Right forelimb (tissue), 1 donor: ENCODE measurements around the gene COMTD1.

ENCODE experiments used
- DNase-seq: peaks from one replicate; pipeline ENCODE4 v3.0.0-alpha.2; 2018

COMTD1 gene

DNA sequence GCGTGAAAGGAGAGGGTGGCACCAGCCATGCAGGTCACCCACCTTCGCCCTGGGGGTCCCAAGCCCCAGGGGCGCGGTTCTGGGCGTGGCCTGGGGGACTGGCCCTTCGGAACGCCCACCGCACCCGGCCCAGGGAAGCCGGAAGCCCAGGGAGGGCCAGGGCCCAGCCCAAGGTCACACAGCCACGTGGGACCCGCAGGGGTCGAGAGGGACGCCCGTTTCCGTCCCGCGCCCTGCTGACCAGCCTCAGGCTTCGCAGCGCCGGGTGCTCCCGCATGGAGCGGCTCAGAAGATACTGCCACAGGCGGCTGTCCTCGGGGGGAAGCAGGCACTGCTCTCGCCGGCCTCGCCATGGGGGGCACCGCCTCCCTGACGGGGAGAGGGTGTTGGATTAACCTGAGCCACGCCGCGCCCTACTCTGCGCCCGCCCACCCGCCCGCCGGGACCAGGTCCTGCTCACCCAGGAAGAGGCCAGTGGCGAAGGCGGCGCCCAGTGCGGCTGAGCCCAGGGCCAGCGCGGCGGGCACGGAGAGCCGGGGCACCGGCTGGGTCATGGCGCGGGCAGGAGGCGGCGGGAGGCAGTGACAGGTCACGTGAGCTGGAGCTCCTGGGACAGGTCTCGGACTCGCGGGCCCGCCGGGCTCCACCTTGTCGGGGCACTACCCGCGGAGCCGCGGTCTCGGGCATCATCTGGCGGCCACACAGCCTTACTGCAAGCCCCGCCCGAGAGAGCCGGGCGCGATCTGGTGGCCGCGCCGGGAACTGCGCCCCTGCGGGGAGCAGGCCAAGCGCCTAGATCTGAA lies at the start of gene COMTD1:
COMTD1 (minus strand) TSS at position 583 of the 803 bp plus-strand sequence; CDS start at position 554, 29 bp downstream.
- DNase-seq: peak; percentile 94

DNA sequence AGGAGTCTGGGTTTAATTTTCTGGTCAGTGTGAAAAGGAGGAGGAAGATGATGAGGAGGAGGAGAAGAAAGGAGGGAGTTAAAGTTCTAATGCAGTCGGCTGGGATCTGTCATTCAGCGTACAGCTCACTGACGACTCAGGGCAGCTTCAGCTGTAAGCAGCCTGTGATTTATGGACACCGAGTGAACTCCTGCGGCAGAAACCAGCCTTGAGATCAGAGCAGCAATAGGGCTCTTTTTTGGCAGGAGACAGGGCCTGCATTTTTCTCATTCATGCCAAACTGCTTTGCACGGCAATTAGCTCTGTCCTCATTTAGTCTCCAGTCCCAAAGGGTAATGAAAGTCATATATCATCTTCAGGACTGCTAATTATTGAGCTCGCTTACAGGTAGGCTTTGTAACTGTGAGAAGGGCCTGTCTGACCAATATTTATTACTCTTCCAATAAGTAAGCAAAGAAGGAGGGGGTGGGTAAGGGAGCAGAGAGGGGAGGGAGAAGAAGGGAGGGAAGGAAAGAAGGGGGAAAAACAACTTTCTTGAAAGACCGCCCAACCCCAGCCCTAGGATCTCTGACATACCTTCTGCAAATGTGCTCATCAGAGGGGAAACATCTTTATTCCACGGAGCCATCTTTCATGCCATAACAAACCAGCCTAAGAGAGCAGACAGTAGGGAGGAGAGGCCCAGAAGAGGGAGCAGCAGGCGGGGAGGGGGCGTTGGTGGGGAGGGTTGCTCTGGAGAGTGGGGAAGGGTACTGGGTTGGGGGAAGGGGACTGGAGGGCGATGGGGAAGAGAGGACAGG lies 48.1 kb upstream of the COMTD1 start:
- no peak for DNase-seq

DNA sequence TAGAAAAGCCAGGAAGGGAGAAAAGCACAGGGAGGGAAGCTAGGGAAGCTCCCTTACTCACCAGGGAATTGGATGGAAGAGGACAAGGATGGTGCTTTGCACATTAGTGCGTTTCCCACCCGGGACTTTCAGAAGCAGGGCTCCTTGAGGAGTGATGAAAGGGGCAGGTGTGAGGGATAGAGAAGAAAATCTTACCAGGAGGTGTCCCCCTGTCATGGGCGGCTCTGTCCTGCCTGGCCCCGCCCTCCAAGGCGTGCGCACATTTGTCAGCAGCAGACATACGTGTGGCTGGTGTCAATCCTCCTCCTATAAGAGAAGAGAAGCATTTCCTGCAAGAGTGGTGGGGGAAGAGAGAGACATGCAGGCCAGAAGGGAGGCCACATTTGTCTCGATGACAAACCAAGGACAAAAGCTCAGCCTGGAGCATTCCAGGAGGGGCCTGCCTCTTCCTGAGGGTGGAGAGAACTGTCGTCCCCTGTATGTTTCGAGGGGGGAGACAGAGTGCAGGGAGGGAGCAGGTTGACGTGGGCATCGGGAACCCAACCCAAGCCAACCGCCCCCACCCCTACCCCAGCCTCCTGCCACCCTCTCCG lies 47.4 kb upstream of the COMTD1 start:
- peak; percentile 53 for DNase-seq

DNA sequence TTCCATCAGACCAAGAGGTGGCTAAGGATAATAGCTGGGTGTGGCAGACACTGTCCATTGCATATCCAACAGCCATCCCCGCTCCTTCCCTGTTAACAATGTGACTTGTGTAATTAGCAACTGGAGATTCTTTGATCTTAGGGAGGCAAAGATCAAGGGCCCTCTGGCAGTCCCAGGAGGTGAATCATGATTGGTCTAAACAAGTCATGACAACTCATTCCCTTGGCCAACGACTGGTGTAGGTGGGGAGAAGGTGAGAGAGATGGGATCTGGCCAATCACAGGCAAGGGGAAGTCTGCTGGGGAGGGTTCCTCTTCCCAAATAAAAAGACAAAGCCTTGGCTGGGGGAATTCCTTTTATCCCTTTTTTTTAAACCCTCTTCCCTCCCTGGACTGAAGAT lies 46.2 kb upstream of the COMTD1 start:
- no peak for DNase-seq

DNA sequence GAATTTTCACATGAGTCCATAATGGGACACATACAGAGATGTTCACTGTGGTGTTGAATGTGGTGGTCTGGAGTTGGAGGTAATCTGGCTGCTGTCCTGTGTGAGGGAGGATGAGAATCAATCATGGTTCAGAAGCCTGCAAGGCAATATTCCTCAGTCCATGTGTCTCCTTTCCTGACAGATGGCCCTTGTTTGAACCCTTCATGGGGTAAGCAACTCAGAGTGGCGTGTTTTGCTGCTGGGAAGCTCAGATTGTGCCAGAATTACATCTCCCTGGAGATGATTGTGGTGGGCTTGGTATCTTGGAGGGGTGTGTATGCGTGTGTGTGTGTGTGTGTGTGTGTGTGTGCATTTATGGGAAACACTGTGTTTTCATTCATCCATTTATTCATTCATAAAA lies 44.5 kb upstream of the COMTD1 start:
- no peak for DNase-seq

DNA sequence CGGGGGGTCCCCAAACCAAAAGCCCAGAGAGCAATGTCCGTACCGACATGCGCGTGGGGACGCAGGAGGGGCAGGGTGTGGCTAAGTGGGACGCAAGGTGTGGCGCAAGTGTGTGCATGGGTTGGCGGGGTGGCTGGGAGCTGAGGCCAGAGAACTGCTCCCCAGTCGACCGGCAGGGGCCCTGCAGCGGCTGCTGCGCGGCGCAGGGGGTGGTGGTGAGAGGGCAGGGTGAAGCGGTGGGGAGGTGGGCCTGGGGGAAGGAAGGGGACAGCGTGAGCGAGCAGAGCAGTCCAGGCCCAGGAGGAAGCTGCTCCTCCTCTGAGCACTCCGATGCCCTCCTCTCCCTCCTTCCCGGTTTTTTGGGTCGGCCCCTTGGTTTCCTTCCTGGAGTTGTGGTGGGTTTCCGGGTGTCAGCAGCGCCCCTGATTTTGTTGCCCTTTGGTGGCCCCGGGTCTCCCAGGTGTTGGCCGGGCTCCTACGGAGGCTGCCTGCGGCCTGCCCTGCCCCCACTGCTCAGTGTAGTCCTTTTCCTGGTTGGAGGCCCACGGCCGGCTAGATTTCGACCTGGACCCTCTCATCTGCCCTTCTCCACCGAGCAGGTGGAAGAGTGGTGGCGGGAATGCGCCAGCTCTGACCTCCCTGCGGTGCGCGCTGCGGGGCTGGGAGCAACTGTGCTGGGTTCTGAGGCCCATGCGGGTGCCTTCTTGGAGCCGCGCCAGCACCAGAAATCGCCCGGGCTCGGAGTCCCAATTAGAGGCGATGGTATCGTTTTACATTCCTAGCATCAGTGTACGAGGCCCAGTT lies 40.5 kb upstream of the COMTD1 start:
- peak; percentile 49 for DNase-seq

DNA sequence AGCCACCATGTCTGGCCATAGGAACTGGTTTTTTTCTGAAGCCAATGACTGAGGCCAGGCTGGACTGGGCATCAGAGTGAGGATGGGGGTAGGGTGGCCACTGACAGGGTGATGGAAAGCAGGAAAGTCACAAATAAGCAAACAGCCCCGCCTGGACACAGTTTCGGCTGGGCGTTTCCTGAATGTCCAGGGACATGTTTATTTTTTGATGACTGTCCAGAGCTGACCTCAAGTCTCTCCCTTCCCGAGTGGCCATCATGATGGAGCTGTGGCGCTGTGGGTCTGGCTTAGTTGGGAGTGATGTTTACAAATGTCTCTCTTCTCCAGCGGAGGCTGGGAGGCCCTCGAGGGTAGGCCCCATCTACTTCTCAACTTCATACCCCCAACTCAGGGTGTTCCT lies 37.1 kb upstream of the COMTD1 start:
- no peak for DNase-seq

DNA sequence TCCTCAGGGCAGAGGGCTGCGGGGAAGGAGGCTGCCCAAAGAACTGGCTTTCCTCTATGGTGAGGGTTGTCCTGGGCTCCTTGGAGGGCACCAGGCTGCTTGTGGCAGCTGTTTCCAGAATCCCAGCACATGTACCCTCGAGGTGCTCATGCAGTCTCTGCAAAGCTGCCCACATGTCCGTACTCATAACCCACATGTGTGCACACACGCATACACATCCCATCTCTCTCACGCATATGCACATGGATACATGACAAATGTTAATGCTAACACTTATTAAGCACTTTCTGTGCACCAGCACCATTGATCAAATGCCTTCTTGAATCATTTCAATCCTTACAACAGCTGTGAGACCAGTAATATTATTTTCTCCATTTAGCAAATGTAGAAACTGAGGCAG lies 36.3 kb upstream of the COMTD1 start:
- DNase-seq: no peak

DNA sequence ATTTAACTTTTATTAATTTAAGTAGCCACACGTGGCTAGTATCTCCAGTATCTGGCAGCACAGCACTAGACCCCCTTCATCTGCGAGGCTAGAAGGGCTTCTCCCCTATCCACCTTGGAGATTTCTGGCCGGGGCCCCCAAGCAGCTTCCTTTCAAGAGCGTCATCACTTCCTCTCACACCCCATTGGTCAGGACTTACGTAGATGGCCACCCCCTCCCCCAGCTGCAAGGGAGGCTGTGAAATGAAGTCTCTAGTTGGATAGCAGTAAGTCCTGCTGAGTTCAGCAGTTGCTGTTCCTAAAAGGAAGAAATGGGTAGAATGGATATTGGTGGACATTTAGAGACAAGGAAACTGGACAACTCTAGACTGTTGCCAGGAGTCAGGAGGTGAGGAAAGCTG lies 33.8 kb upstream of the COMTD1 start:
- no peak for DNase-seq

DNA sequence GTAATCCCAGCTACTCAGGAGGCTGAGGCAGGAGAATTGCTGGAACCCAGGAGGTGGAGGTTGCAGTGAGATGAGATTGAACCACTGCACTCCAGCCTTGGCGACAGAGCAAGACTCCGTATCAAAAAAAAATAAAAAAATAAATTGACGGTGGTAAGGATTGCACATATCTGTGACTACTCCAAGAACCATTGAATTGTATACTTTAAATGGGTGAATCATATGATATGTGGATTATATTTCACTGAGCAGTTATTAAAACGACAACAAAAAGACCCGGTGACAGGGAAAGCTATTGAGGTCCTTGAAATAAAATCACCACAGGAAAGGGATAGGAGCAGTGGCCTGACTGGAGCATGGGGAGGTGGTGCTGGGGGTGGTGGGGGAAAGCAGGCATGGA lies 31.2 kb upstream of the COMTD1 start:
- DNase-seq: no peak

DNA sequence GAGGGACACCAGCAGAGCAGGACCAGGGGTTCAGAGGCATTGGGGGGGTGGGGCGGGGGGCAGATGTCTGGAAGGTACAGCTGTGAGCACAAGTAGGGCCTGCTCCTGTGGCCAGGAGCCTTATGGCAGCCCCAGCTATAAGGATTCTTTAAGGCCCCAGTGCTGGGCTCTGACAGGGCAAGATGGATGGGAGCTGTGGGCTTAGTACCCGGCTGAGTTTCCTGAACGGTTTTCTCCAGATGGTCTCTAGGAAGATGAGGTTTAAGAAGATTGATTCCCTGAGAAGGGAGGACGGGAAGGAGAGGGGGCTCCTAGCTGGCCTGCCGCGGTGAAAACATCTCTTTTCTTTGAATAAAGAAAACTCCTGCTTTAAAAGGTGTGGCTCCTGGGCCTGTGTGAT lies 30.1 kb upstream of the COMTD1 start:
- DNase-seq: no peak

DNA sequence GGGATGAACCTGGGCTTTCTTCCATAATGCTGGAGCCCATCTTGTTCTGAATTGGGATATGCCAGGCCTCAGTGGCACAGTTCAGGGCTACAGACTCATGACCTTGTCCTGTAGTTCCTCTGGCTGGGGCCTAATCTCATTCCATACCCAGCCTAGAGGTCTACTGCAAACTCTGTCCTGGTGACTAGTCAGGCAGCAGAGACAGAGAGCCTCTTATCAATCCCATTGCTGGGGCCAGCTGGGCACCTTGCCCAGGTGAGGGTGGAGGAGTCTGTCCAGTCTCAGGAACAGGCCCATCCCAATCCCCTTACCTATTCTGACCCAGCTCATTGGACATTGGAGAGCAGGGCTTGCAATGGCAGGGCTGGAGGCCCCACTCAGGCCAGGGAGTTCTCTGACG lies 28.0 kb upstream of the COMTD1 start:
- DNase-seq: no peak

DNA sequence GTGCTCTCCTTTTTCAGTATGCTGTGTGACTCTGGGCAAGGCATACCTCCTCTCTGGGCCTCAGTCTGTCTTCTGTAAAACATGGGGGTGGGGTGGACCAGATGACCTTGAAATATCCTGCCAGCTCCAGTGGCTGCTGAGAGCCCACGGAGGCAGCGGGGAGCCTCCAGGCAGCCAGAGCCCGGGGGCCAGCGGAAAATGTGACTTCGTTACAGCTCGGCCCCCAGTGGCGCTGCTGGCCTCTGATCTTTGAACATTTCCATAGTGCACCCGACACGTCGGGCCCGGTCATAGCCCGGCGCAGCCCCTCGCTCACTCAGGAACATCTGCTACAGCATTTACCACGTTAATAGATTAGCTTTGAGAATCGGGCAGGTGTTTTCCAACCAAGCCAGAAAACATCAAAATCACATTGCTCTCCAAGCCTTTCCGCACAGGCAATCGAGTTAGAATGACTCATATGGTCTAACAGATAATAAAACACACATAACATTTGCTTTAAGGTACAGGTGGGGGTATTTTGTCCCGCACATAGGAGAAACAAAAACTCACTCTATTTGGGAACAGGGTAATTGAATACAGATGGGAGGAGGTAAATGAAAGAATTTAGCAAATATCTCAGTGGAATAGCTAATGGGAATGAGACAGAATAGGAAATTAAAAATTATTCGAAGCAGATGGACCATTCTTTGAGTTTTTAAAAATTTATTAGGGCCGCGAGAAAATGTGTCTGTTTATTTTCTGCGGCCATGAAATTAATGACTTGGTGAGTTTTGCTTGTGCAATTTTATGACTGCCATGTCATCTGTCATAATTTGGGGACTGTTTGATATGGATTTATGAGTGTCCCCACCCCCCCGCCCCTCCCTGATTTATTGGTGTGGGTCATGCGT lies 26.3 kb upstream of the COMTD1 start:
- DNase-seq: peak; percentile 67

DNA sequence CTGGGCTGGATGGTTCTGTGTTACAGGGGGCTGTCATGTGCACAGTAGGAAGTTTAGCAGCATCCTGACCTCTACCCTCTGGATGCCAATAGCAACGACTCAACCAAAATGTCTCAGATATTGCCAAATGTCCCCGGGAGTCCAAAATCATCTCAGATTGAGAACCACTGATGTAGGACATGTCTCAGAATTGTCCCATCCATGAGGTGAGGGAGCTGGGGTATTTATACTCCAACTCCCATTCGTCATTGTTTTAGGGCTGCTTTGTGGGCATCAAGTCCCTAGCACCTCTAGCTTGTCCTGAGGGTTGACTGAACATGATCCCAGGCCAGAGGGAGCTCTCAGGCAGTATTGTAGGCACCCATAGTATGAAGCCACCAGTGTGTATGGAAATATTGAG lies 25.2 kb upstream of the COMTD1 start:
- no peak for DNase-seq

DNA sequence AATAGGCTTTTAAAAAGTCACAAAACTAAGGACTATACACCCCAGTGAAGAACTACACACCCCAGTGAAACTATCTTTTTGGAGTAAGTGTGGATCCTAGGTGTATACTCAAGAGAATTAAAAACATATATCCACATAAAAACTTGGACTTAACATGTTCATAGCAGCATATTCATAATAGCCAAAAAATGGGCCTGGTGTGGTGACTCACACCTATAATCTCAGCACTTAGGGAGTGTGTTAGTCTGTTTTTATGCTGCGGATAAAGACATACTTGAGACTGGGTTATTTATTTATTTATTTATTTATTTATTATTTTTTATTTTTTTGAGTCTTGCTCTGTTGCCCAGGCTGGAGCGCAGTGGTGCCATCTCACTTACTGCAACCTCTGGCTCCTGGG lies 19.0 kb upstream of the COMTD1 start:
- no peak for DNase-seq

DNA sequence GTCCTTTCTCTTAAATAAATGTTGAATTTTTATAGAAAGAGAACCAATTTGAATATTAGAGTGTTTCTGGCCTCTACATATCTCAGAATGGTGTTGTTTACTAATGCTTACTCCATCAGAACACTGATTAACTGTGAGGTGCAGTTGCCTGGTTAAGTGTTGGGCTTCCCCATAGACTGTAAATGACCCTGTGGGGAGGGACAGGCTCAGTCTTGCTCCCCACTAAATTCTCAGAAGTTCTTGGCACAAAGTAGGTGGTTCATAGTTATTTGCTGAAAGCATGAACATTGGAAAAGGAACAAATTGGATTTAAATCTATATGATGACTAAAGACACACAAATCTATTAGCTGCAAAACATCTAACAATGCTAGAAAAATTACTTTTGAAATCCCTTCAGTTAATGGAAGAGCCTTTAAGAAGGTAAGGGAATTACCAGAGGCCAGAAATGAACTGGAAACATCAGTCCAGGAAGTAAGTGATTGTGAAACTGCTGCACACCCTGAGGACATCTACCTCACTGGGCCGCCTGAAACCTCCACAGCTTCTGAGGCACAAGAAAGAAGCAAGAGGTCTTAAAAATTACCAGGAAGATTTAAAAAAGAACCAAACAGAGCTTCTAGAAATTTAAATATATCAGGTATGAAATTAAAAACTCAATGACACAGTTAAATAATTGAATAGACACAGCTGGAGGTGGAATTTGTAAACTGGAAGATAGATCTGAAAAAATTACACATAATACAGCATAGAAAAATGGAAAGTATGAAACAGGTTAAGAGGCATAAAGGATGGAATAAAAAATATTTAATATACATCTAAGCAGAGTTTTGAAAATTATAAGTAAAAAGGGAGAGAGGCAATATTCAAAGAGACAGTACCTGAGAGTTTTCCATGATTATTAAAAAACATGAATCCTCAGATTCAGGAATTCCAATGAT lies 17.8 kb upstream of the COMTD1 start:
- no peak for DNase-seq

DNA sequence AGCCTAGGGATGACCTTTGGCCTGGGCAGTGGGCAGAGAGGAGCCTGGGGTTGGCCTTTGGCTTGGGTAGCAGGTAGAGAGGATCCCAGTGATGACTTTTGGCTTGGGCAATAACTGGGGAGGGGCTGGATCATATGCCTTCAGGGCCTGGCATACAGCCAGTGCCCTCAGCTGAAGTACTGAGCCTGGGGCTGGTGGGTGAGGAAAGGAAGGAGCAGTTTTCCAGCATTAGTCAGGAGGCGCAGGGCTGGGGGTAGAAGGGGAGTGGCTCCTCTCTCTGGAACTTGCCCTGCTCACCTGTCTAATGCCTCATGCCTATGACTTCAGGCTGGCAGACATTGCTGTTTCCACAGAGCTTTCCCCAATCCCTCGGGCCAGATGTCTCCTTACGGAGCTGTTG lies 15.2 kb upstream of the COMTD1 start:
- no peak for DNase-seq

DNA sequence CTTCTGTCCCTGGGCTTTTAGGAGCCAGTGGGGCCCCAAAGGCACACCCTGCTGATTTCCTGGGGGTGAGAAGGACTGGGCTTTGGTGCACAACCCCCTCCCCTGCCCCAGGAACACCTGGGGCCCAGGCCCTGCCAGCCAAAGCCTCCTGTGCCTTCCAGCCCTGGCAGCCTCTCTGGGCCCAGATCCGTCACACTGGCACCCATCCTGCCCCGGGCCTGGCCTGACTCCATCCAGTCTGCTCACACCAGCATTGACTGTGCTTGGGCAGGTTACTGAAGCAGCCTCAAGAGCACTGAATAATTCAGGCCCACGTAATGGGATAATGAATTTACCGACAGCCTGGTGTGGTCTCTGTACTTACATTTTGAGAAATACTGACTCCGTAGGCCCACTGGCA lies 12.0 kb upstream of the COMTD1 start:
- no peak for DNase-seq

DNA sequence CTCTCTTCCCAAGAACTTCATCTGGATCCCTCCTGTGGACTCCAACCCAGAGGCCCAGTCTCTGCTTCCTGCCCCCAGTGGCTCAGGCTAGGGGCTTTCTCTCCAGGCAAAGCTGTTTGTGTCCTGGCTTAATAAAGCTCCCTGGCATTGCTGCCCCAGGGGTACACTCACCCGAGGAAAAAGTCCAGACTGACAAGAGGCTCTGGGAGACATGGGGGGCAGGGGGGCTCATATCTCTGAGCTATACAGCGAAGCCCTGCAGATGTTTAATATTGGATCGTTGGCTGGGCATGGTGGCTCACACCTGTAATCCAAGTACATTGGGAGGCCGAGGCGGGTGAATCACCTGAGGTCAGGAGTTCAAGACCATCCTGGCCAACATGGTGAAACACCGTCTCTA lies 10.7 kb upstream of the COMTD1 start:
- no peak for DNase-seq

DNA sequence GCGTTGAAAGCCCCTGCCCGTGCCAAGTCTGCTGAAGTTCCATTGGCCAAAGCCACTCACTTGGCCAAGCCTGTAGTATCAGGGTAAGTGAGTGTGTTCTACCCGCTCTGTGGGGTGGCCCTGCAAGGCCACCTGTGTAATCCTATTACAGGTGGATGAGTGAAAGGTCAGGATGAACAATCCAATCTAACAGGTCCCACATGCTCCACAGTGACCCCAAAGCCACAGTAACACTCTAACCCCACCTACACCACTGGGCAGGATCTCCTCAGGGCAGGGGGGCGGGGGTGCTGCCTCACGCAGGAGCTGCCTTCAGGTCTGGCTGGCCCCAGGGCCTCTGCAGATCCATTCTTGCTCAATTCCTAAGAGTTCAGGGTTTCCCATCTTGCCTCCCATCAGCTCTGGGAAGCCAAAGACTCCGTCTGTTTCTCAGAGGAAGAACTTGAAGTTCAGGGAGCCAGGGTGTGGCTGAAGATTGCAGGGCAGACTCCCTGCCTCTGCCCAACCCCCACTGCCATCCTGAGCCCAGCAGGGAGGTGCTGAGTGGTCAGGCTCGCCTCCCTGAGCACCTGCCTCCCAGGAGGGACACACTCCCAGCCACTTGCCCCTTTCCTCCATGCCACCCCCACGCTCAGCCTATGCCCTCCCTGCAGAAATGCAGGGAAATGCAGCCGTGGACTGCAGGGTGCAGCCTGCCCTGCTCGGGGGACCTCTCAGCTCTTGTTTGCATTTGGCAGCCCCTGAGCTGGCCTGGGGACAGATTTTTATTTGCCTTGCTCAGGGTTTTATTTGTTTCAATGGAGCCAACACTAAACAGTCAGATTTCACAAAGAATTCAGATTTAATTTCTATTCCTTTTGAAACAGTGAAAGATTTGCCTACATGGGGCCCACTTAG lies 9.8 kb upstream of the COMTD1 start:
- no peak for DNase-seq
